GM19328 (cell line): ENCODE results near the gene UCP1.

Source experiments
- ATAC-seq: cut with Tn5 transposase; IDR thresholded peaks from one replicate; pipeline ENCODE4 v1.9.1; 2021; ENCODE audit warnings: mild to moderate bottlenecking, moderate library complexity; ENCODE audit not compliant: unreplicated experiment

The UCP1 gene, protein sequence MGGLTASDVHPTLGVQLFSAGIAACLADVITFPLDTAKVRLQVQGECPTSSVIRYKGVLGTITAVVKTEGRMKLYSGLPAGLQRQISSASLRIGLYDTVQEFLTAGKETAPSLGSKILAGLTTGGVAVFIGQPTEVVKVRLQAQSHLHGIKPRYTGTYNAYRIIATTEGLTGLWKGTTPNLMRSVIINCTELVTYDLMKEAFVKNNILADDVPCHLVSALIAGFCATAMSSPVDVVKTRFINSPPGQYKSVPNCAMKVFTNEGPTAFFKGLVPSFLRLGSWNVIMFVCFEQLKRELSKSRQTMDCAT

DNA sequence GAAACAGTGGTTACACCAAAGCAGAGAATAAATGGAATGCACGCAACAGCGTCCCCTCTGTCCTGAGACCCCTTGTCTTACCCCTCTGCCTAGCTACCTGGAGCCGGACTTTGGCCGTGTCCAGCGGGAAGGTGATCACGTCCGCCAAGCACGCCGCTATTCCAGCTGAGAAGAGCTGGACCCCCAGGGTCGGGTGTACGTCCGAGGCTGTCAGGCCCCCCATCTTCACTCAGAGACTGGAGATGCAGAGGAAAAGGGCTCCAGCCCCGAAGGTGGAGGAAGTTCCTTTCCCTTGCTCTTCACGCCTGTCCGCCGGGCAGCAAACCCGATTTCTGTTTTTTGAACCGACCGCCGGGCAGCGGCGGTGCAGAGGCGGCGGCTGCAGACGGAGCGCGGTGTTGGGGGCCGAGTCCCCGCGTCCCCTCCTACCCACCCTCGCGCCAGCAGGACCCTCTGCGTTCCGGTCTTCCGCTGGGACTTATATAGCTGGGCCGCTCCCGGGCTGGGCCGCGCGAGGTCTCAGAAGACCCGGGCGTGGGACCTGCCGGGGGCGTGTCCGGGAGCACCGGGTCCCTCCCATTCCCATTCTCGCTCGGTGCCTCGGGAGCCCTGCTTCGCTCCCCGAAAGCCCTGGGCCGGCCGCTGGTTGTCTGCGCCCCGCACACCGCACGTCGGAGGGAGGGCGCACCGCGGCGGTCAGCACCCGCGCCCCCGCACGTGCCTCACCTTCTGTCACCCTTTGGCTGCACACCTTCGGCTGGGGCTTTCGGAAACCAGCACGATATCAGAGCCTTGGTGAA, at the start of gene UCP1:
TSS of gene UCP1 (minus strand) at position 455 of the 800 bp plus-strand sequence. CDS start at position 223, 232 bp downstream.
- no peak for ATAC-seq

DNA sequence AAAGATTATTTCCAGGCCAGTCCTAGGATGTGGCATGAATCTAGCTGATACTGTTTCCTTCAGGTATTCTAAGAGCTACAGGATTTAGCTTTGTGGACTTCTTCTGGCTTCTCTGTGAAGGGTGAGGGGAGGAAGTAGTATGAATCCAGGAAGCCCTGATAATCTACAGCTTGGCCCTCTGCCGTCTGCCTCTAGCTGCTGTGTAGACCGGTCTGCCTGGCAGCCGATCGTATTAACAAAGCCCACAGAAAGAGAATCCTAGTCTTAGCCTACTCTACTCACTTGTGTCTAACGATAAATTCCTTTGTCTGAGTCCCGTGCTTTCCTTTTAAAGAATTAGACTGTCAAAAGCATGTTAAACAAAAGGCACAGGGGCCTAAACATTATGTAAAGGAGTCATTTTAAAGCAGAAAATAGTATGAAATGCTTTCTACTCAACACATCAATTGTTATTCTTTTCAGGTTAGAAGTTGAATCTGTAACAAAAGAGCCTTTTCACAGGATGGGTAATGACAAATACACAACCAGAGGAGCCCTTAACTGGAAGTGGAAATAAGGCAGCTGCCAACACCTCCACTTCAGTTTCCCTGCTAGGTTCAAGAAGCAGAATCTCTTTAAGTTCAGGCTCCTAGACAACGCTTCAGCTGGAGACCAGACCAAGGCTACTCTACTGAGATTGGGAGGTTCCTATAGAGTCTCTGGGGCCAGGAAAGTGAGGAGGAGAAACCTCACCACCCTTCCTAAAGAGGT, 48.9 kb upstream of the UCP1 start:
- ATAC-seq, result no peak

DNA sequence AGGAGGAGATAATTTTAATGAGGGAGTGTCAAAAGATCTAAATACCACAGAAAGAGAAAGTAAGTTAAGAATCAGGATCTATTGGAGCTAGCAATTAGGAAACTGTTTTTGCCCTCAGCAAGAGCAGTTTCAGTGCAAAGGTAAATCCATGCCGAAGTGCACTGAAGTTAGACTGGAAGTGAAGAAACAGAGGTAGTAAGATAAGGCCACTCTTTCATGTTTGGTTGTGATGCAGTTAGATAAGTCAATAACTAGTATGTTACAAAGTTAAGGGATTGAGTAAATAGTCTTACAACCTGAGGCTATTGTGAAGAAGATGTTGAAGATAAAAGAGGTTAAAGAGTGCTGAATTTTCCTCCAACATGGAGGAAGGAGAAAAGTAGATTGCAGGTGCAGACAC, 46.7 kb upstream of the UCP1 start:
- no peak for ATAC-seq

DNA sequence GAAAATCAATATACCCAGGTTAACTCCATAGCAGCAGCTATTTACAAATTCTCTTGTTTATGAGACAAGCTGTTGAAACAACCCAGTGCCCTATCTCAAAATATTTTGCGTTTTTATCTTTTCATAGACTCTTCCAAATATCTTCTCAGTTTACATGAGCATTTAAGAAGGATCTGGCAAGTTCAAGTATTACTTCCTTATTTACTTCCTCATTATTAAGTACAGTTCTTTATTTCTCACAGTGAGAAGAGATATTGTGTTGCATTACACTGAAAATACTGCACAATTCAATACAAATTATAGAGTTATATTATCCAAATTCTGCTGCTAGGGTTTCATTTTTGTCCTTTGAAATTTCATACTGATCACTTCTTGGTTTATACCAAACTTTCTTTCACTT, 43.6 kb upstream of the UCP1 start:
- ATAC-seq, result no peak

DNA sequence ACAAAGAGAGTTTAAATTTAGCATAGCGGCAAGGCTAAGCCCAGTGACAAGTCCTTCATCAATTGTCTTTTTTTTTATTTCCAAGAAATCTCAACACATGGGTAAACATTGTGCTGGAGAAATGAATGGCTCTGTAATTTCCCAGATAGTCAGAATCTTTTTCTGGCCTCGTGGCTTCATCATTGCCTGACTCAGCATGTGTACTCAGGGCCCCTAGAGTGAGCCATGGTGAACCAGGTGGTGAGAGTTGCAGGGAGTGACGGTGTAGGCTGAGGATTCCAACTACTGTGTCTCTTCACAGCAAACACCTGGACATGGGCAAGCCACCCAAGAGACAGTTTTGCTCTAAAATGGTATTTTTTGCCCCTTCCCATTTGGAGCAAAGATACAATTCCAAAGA, 43.1 kb upstream of the UCP1 start:
- no peak for ATAC-seq

DNA sequence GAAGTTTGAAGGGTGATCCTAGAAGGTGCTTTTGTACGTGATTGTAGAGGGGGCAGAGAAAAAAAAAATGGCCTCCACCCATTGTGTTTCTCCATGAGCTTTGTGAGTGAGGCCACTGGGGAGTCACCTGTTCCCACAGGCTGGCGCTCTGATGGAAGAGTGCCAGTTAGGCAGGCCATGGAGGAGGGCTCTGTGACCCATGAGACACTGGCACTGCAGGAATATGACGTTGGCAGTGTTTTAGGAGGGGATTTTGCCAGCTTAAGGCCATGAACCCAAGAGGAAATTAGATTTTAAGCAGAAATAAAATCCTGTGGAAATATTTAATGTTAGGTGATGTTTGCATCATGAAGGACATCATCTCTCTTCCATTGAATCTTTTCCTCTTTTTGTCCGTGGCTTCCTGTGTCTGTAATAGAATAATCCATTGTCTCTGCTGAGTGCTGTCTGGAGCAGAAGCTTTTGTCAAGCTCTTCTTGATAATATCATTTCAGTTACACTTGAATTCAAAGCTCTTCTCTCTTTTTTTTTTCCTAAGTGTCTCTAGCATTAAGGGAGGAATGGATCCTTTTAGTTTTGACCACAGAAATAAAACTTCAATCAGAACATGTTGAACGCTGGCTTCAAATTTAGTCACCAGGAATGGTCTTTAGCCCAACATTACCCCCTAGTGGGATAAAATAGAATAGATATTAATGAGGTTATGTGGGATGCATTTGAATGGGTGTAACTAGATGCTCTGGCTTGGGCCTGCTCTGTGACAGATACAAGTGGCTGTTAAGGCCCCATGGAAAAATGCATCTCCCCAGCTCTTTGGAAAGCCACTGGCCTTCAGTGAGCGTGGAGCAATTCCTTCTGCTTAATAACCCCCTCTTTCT, 41.0 kb upstream of the UCP1 start:
- ATAC-seq, result no peak

DNA sequence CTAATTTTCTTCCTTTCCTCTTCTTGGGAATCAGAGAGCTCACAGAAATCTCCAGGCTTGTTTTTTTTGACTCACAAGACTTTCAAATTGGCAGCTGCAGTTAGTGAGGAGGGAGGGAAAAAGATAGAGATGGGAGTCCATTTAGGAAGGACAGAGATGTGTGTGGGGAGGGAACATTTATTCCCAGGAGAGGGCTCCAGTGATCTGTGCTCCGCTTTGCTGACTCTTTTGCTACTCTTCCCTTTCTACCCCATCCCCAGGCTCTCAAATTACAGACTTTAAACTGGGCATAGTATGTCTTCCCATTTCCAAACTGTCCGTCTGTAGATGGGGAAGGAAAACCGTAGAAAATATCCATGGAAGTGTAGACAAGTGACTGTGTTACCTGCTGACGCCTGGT, 39.1 kb upstream of the UCP1 start:
- no peak for ATAC-seq

DNA sequence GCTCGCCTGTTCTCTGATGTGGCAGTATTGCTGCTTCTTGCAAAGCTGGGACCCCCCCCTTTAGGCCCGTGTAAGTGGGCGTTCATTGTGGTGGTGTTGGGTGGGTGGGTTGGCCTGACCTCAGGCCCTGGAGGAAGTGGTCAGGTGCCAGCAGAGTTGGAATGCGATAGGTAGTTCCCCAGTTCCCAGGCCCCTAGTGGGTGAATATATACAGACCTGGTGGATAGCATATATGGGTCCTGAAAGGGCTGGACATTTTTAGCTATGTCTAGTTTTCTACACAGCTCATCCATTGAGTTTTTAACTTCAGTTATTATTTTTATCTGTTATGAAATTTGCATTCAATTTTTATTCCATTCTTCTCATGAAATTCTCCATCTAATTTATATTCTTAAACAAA, 35.8 kb upstream of the UCP1 start:
- ATAC-seq, result no peak

DNA sequence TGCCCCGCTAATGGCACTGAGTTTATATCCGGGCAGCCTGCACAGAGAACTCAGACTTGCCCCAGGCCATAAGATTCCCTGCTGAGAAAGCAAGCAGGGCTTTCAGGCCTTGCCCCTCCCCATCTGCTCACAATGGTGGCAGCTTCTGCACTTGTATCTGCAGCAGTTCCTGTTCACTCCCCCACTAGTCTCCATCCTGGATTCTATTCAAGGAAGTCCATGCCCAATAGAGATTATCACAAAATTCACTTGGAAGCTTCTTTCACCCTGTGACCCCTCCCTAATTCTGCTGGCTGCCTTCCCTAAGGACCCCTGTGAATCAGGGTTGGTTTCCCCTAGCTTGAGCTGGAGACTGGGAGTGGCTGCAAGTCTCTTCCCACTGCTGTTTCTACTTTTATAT, 34.5 kb upstream of the UCP1 start:
- ATAC-seq, result no peak

DNA sequence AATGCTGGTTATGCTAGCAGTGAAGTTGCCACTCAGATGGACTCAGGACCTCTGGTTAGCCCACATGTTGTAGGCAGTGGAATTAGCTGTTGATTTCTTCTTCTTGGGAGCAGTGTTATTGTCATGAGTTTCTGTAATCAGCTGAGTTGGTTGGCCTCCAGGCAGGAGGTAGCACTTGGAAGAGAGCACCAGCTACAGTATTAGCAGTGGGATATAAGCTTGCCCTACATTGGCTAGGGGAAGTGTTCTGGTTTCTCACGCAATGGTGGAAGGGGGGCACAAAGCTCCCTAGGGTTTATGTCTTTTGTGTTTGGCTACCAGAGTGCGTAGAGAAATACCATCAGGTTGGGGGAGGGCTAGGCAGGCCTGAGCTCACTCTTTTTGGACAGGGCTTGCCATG, 34.0 kb upstream of the UCP1 start:
- ATAC-seq, result no peak

DNA sequence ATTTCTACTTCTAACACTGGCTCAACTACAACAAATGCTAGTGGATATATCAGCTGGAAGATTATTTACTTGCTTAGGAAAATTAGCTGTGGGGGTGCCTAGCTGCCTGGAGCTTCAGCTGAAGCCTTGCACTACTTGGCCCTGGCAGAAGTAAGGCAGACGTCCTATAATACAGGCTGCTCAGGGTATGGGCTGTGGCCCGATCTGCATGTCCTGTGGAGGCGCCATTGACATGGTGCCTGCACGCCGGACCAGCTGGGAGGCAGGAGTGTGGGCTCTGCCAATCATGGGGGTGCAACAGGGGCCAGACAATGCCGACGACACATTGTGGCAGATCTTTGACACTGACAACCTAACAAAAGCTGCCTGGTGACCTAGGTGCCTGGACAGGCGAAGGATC, 31.6 kb upstream of the UCP1 start:
- no peak for ATAC-seq

DNA sequence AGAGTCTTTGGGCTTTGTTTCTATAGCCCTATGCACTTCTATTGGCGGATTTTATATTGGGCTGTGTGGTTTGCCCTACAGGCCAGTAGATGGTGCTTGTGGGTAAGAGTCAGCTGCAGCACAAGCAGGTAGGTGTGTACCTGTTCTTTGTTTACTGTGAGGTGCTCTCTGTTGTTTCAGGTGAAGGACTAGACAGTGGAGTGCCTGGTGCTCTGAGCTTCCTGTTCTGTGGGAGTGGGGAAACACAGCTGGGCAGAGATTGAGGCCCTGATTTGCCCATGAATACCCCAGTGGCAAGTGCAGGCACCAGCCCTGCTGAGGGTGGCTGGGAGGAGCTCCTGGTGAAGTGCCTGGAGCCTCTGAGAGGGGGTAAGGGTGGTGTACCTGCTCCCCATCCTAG, 26.3 kb upstream of the UCP1 start:
- peak; percentile 58 for ATAC-seq

DNA sequence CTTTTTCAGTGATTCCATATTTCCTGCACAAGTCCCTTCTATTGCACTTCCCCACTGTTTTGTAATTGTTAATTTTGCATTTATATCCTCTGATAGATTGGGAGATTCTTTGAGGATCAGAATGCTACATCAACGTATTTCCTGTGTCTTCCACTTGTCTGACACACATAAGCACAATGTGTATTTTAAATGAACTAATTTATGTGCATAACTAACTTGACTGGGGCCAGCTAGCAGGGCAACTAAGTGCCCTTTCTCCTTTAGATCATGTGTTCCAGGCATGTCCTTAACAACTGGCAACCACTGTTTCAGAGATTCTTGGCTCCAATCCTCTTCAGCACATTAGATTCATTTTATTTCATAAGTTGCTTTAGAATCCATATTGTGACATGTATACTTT, 15.7 kb upstream of the UCP1 start:
- ATAC-seq, result no peak

DNA sequence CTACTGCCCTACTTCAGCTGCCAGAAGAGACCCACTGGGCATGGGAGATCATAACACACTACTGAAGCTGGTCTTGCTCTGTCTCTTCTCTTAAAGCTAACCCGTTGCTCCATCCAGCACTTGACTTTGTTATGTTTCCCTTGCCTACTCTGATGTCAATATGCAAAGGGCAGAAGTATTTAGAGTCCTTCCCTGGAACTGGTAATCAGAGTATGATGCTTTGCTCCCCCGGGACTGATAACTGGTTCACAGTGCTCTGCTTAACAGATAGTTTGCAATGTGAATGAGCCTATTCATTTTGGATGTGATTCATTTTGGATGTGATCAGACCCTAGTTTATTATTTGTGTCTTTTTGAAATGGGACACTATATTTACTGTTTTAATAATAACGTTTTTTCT, 12.3 kb upstream of the UCP1 start:
- no peak for ATAC-seq

DNA sequence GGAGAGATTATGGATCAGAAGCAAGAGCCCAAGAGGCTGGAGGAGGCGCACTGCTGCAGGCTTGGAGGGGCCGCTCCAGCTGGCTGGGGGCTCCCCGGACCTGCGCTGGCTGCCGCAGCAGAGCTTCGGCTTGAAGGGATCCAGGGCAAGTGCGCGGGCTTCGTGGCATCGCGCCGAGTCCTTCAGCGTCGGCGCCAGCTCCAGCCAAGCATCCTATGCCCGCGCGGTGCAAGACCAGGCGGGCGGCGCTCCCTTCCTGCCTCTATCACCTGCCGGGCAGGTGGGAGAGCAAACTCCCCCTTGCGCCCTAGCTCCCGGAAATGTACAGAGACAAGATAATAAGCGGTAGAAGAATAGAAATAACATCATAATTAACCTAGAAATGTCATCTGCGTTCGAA, 10.5 kb upstream of the UCP1 start:
- no peak for ATAC-seq

DNA sequence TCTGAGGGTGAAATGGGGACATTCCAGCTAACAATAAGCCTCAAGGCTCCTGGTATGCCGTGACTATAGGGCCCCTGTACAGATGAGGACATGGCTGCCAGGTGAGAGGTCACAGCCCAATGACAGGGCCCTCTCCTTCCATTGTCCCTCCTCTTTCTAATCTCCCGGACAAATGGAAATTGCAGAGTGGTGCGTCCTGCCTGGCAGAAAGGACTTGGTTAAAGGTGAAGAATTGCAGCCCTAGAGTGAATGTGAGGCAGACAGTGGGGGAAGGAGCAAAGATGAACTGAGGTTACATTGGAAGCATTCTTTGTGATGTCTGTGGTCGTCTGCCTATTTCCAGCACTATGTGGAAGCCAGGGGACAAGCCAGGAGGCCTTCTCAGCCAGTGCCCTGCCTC, 6.7 kb upstream of the UCP1 start:
- ATAC-seq, result no peak

DNA sequence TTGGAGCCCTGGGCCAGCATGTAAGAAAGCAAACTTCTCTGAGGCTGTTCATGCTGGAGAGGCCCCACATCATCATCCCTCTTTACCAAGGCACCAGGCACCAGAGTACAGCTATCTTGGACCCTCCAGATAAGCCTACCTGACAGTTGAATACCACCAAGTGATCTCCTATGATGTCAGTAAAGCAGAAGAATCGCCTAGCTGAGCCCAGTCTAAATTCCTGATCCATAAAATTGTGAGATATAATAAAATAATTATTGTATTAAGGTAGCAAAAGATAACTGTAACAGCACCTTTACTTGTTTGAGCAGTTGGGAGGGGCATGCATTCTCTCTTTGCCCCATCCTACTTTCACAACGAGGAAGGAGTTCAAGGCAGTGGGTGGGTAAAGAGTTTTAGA, 2.9 kb upstream of the UCP1 start:
- no peak for ATAC-seq

DNA sequence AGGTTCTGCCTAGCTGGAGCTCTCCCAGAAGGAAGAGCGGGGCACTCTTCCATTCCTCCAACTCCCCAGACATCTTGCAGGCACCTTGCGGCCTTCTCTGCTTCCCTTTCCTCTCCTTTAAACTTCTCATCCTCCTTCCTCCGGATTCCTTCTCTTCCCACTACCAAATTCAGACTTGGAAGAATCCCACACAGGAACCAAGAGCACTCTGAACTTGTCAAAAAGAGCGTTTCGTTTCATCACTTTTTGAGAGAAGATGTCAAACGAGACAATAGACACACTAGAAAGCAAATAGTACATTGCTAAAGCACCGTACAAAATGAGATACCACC, 512 bp upstream of the UCP1 start:
- no peak for ATAC-seq

DNA sequence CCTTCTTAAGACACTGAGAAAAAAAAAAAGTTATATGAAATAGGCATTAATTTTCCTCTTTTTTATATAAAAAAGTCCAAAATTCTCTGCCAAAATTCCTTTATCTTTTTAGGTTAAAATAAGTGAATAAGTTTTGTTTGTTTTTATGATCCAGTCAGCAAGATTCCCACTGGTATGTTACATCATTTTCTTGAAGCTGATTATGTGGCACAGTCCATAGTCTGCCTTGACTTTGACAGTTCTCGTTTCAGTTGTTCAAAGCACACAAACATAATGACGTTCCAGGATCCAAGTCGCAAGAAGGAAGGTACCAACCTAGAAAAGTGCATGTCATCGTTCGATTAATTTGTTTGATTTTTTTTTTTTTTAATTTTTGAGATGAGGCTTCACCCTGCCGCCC, 9.1 kb downstream of the UCP1 start:
- ATAC-seq, result no peak

DNA sequence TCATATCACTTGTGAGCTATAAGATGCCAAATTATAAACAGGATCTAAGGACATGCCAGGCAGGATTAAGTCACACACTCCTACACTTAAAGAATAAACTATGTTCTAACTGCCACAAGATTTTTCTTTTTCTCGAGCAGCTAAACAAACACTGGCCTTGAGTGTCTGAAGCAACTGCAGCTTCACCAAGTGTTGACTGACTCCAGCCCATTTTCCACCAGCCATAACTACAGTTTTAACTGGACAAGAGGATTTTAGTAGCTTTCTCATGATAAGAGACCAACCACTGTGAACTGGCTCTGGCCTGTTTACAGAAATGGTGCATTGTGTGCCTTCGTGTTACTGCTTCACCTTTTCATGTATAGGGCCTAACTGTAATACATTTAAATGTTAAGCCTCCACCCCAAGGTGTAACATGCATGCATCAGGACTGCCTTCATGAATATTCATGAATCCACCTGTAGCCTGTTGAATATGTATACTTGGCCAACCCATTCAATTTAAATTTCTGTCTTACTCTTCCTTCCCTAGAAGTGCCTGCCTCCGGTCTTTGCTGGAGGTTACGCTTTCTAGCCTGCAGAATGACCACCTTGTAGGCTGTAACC, 10.8 kb downstream of the UCP1 start:
- no peak for ATAC-seq
